Prostate gland (tissue), 2 donors: ENCODE measurements around the gene MYCT1.

Experiments
- CTCF ChIP-seq, 4 experiments: fragments of 200-600 bp in 2 of 4; fragments of 450-650 bp in 2 of 4; sonication (generic) in 2 of 4; IDR thresholded peaks; 1 replicate in 3 of 4; 2 replicates in 1 of 4; pipeline ENCODE4 v1.5.1; 2016 to 2019; ENCODE audit warnings: antibody characterized with exemption in 4 of 4, mild to moderate bottlenecking in 2 of 4, moderate library complexity in 2 of 4
- POLR2A ChIP-seq: fragments of 450-650 bp; IDR thresholded peaks from one replicate; pipeline ENCODE4 v1.6.1; 2016; ENCODE audit warnings: antibody characterized with exemption, mild to moderate bottlenecking
- POLR2AphosphoS5 ChIP-seq: sonication (generic); formaldehyde crosslinking; IDR thresholded peaks from one replicate; pipeline ENCODE4 v1.6.1; 2017; ENCODE audit warnings: antibody characterized with exemption

- TF ChIP-seq CTCF (IDR thresholded peaks at IDR 0.05) (no peak), POLR2A (no peak), POLR2AphosphoS5 (no peak)
These were observed 15.6 kb upstream of the MYCT1 start for GRCh38 chr6:152682141-152682540.
